Measurements from ENCODE around the gene HS3ST3A1.

Gene HS3ST3A1

GRCh38 chr17:13580790-13581189 lies 20.9 kb downstream of the HS3ST3A1 start:
- DNase-seq (ENCODE audit: insufficient read length, low spot score) (no peak), FAIRE-seq (no peak)
- no peak for TF ChIP-seq SPI1 (IDR thresholded peaks at IDR 0.05; ENCODE audit: low read depth, low read length)
- no peak for TF ChIP-seq POU2F2 (IDR thresholded peaks at IDR 0.05; ENCODE audit: low read depth, low read length)
- TF ChIP-seq TAF1 (IDR thresholded peaks at IDR 0.05; ENCODE audit: low read depth, low read length): no peak
- no peak for TF ChIP-seq POLR2AphosphoS5 (IDR thresholded peaks at IDR 0.05; ENCODE audit: low read depth, low read length)
- TF ChIP-seq PAX5 (IDR thresholded peaks at IDR 0.05; ENCODE audit: insufficient read depth, low read length, severe bottlenecking): no peak
- no peak for TF ChIP-seq POLR2A (IDR thresholded peaks at IDR 0.05; ENCODE audit: low read depth, low read length)

GRCh38 chr17:13576661-13577526 lies 24.8 kb downstream of the HS3ST3A1 start:
- TF ChIP-seq POU2F2 (IDR thresholded peaks at IDR 0.05; ENCODE audit: low read depth, low read length): no peak
- TF ChIP-seq PAX5 (IDR thresholded peaks at IDR 0.05; ENCODE audit: insufficient read depth, low read length, severe bottlenecking): no peak
- no peak for TF ChIP-seq POLR2AphosphoS5 (IDR thresholded peaks at IDR 0.05; ENCODE audit: low read depth, low read length)
- no peak for TF ChIP-seq TAF1 (IDR thresholded peaks at IDR 0.05; ENCODE audit: low read depth, low read length)
- TF ChIP-seq POLR2A (IDR thresholded peaks at IDR 0.05; ENCODE audit: low read depth, low read length): no peak
- no peak for TF ChIP-seq SPI1 (IDR thresholded peaks at IDR 0.05; ENCODE audit: low read depth, low read length)
- no peak for FAIRE-seq

GRCh38 chr17:13575922-13576419 lies 25.8 kb downstream of the HS3ST3A1 start:
- DNase-seq (ENCODE audit: insufficient read length, low spot score): no peak
- TF ChIP-seq TAF1 (IDR thresholded peaks at IDR 0.05; ENCODE audit: low read depth, low read length): no peak
- no peak for TF ChIP-seq SPI1 (IDR thresholded peaks at IDR 0.05; ENCODE audit: low read depth, low read length)
- TF ChIP-seq POLR2A (IDR thresholded peaks at IDR 0.05; ENCODE audit: low read depth, low read length): no peak
- no peak for TF ChIP-seq PAX5 (IDR thresholded peaks at IDR 0.05; ENCODE audit: insufficient read depth, low read length, severe bottlenecking)
- TF ChIP-seq POU2F2 (IDR thresholded peaks at IDR 0.05; ENCODE audit: low read depth, low read length): no peak
- TF ChIP-seq POLR2AphosphoS5 (IDR thresholded peaks at IDR 0.05; ENCODE audit: low read depth, low read length): no peak
- FAIRE-seq: no peak

More at GRCh38 chr17:13576661-13577526, 24.8 kb downstream of the HS3ST3A1 start:
- DNase-seq (ENCODE audit: insufficient read length, low spot score): no peak

- FAIRE-seq (no peak), DNase-seq (ENCODE audit: insufficient read length, low spot score) (no peak)
- TF ChIP-seq POLR2A (IDR thresholded peaks at IDR 0.05; ENCODE audit: low read depth, low read length) (no peak), POU2F2 (IDR thresholded peaks at IDR 0.05; ENCODE audit: low read depth, low read length) (no peak), TAF1 (IDR thresholded peaks at IDR 0.05; ENCODE audit: low read depth, low read length) (no peak), SPI1 (IDR thresholded peaks at IDR 0.05; ENCODE audit: low read depth, low read length) (no peak), PAX5 (IDR thresholded peaks at IDR 0.05; ENCODE audit: insufficient read depth, low read length, severe bottlenecking) (no peak), POLR2AphosphoS5 (IDR thresholded peaks at IDR 0.05; ENCODE audit: low read depth, low read length) (no peak)
Observed at GRCh38 chr17:13575466-13575865, 26.3 kb downstream of the HS3ST3A1 start.

- TF ChIP-seq POLR2AphosphoS5 (IDR thresholded peaks at IDR 0.05; ENCODE audit: low read depth, low read length) (no peak), POU2F2 (IDR thresholded peaks at IDR 0.05; ENCODE audit: low read depth, low read length) (no peak), POLR2A (IDR thresholded peaks at IDR 0.05; ENCODE audit: low read depth, low read length) (no peak), PAX5 (IDR thresholded peaks at IDR 0.05; ENCODE audit: insufficient read depth, low read length, severe bottlenecking) (no peak)
- FAIRE-seq: no peak
- DNase-seq (ENCODE audit: insufficient read length, low spot score): no peak
Observed at GRCh38 chr17:13572581-13572980, 29.1 kb downstream of the HS3ST3A1 start.

GRCh38 chr17:13569398-13570123 lies 32.2 kb downstream of the HS3ST3A1 start:
- DNase-seq (ENCODE audit: insufficient read length, low spot score): no peak
- FAIRE-seq: no peak
- TF ChIP-seq PAX5 (IDR thresholded peaks at IDR 0.05; ENCODE audit: insufficient read depth, low read length, severe bottlenecking) (no peak), POU2F2 (IDR thresholded peaks at IDR 0.05; ENCODE audit: low read depth, low read length) (no peak), POLR2AphosphoS5 (IDR thresholded peaks at IDR 0.05; ENCODE audit: low read depth, low read length) (no peak), POLR2A (IDR thresholded peaks at IDR 0.05; ENCODE audit: low read depth, low read length) (no peak), SPI1 (IDR thresholded peaks at IDR 0.05; ENCODE audit: low read depth, low read length) (no peak), TAF1 (IDR thresholded peaks at IDR 0.05; ENCODE audit: low read depth, low read length) (no peak)

GRCh38 chr17:13568582-13569397 lies 32.9 kb downstream of the HS3ST3A1 start:
- TF ChIP-seq SPI1 (IDR thresholded peaks at IDR 0.05; ENCODE audit: low read depth, low read length) (no peak), POU2F2 (IDR thresholded peaks at IDR 0.05; ENCODE audit: low read depth, low read length) (no peak), POLR2A (IDR thresholded peaks at IDR 0.05; ENCODE audit: low read depth, low read length) (no peak), TAF1 (IDR thresholded peaks at IDR 0.05; ENCODE audit: low read depth, low read length) (no peak), POLR2AphosphoS5 (IDR thresholded peaks at IDR 0.05; ENCODE audit: low read depth, low read length) (no peak), PAX5 (IDR thresholded peaks at IDR 0.05; ENCODE audit: insufficient read depth, low read length, severe bottlenecking) (no peak)
- DNase-seq (ENCODE audit: insufficient read length, low spot score) (no peak), FAIRE-seq (no peak)

GRCh38 chr17:13563866-13564265 lies 37.9 kb downstream of the HS3ST3A1 start:
- TF ChIP-seq POLR2AphosphoS5 (IDR thresholded peaks at IDR 0.05; ENCODE audit: low read depth, low read length) (no peak), TAF1 (IDR thresholded peaks at IDR 0.05; ENCODE audit: low read depth, low read length) (no peak), POU2F2 (IDR thresholded peaks at IDR 0.05; ENCODE audit: low read depth, low read length) (no peak), POLR2A (IDR thresholded peaks at IDR 0.05; ENCODE audit: low read depth, low read length) (no peak)
- DNase-seq (ENCODE audit: insufficient read length, low spot score) (no peak), FAIRE-seq (no peak)

Measured in GM12891 (cell line).